Left hindlimb (tissue), 1 donor: Measurements from ENCODE around the gene SEMA6A.

Experiments used
- DNase-seq: peaks from one replicate; pipeline ENCODE4 v3.0.0-alpha.2; 2018

Gene SEMA6A

DNA sequence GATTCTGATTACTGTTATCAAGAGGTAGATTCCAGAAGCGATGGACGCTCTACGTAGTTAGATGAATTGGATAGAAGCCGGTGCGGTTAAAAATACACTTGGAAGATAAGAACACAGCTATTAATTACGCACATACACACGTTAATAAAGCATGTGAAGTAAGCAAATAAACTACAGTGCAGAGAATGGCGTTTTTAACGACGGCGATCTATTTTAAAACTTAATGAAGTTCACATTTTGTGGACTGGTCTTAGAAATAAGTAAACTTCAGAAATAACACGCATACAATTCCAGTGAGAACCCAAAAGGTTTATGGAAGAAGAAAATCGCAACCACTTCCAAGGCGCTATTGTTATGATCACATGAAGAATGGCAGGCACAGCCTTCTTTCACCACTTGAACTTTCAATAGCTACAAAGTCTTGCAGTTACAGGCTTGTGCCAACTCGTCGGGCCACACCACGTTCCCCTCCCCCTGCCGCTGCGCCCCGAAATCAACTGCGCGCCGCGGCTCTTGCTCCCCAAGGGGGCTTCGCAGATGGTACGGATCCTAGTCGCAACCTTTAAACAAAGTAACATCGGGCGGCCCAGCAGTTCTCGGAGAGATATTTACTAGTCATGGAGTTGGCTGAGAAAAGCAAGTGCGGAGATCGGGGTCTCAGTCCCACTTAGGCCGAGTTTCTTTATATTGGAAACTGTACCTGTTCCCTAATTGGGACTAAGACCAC lies 866 bp upstream of the SEMA6A start:
- DNase-seq, result peak; percentile 63

DNA sequence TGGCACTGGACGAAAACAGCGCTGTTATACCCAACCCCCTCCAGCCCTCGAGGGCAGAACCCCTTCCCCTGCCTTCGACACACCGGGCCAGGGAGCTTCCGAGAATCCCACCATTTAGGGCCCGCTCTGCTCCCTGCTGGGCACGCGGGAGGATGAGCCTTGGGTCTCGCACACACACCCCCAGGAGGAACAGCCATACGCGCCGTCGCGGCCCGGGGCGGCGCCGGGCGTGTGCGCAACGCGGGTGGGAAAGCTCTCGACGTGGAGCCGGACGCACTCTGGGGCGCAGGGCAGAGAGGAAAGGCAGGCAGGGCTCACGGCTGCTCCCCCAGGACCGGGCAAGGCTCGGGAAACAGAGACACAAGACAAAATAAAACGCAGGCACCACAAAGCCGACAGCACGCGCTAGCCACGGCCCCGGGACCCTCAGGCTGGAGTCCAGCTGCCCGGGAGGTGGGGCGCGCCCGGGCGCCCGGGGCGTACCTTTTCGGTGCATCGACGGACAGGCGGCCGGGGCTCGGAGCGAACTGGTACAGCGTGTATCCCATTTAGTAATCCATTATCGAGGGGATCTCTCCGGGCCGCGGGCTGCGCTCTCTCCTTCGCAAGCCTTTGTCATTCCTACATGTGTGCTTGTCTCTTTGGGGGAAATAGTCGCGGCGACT lies 789 bp downstream of the SEMA6A start:
- peak; percentile 59 for DNase-seq

DNA sequence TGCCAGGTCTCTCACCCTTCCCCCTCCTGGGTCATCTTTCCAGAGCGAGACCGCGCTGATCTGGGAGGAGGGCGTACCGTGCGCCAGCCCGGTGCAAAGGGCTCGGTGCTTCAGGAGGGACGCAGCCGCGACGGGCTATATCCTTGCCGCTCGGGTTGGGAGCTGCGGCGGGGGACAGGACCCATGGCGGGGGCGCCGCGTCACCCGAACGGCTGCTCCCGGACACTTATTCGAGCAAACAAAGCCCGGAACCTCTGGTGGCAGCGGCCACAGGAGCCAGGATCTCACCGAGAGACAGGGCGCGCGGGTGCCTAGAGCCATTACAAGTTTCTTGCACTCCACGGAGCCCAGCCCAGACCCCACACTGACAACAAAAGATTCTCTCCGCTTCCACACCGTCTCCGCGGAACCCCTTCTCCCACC lies 1.3 kb downstream of the SEMA6A start:
- DNase-seq, result peak; percentile 67

DNA sequence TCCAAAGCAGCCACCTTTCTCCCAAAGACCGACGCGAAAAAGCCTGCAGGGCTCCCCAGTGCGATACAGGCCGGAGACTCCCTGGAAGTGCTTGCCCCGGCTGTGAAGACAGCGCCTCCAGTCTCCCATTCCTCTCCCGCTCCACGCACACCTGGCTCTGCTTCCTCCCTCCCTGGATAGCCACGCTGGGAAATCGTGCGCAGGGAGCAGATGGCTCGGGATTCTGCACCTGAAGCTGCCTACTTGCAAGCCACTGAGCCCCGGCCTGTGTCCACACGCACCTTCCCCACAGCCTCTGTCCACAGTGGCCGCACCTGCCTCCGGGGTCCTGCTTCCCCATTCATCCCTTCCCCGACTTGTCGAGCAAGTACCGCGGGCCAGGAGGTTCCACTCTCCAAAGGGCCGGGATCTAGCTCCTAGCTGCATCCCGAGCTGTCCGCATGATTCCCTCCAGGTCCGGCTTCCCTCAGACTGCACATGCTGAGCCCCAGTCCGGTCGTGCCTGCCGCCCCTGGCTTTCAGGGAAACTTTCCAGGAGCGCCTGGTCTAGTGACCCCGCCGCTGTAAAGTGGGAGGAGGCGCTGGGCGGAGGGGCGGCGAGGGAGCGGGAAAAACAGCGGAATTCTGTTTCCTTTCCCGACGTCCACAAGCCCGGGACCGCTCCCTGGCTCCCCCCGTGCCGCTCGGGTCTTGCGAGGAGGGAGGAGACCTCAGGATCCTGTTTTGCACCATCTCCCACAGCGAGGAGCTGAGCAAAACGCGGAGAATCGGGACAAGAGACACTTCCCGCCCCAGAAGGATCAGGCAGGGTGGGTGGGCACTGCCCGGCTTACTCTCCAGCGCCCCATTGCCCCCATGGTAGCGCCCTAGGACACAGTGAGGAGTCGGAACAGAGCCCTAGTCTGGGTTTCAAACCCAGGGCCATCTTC lies 2.0 kb downstream of the SEMA6A start:
- DNase-seq, result peak; percentile 75

DNA sequence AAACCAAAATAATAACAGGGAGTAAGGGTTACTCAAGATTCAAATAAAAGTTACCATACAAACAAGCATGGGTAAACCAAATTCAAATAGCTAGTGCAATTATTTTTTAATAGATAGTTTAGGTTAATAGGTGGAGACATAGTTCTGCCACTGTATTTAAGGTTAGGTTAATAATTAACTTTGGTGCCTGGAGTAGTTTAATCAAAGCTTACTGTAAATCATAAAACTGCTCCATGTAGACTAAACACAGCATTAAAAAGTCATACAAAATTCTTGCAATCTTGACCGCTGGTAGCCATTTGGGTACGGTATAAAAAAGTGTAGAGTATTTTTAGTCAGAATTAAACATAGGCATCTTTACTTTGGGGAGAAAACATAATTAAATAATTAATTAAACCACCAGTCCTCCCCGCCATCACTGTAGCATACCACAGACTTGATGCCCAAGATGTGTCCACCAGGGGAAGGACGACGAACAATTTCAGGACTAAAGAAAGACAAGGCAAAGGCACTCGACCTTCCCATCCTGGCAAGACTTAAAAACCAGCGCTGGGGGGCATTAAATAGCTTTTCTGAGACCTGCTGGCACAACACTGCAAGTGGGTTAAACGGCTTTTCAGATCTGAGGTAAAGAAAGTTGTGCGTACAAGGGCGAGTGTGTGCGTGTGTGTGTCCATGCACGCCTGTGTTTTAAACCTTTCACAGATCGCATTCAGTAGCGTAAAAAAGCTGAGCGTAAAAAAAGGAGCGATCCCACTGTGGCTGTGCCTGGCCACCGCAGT lies 2.9 kb downstream of the SEMA6A start:
- DNase-seq, result no peak

DNA sequence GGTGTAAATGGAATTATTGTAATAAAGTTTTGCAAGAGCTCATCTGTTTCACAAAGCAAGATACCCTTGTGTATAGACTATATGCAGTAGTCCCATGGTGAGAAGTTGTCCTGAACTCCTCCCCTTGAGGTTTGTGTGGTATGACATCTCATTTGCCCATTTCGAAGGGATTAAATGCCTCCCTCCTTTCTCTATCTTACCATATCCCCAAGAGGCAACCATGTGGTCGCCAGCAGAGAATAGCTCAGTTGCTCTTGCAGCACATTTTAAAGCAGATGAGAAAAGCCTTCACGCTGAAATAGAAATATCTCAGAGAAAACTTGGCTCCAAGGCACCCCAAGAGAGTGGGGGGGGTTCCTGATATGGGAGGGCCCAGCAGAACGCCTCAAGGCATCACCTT lies 4.6 kb downstream of the SEMA6A start:
- no peak for DNase-seq

DNA sequence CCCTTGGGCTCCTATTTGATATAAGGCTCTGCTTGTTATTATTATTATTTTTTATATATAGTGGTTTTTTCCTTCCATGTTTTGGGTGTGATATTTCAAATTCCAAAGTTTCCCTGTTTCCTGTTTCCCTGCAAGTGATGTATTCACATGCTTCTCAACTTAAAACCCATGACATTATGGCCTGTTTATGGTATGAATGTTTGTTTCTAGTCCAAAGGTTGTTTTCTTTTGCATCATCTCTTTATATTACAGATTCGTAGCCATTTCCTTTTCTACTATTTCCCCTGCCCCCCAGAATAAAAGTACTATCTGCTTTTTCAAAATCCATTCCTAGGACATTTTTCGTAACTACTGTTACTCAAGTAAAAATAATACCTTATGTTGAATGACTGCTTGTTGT lies 7.5 kb downstream of the SEMA6A start:
- no peak for DNase-seq

DNA sequence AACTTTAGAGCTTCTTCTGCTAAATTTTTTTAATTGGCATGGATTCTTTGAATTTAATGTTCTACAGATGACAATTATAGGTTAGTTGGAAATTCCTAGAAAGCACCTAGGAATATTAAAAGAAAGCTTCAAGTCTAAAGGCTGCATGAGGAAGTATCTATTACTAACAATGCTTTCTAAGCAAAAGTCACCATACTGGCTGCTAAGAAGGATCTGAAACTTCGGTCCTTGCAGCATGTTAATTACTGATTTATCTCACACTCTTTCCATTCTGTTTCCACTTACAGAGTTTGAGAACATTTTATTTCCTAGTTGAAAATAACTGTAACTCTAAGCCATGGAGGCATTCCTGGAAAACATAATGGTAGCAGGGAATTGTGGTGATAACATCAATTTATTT lies 8.4 kb downstream of the SEMA6A start:
- no peak for DNase-seq

DNA sequence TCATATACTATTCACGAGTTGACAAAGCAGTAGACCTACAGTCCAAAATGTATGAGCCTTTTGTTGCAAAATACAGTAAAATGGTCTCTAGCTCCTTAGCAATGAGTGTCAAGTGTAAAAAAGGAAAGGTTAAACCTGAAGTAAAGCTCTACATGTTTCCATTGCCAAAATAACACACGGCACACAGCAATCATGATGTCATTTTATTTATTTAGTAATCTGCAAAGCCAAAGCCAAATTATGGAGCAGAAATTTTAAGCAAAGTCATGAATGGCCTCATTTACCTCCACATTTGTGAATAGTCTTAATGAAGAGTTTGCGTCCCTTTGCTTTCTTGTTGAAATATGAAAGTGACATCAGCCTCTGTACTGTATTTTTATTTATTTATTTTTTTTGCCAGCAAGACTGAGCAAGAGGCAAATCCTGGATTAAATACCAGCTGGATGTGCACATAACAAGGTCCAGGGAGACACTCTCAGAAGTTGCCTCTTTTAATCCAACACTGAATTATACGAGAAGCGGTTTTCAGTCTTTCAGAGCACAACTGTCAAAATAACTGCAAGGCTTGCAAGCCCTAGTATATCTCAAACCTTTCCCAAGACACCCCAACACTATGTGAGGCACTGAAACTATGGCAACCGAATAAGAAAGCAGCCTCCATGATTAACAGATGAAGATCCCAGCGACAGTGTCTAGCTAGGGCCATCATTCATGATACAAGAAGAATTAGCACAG lies 9.7 kb downstream of the SEMA6A start:
- no peak for DNase-seq

DNA sequence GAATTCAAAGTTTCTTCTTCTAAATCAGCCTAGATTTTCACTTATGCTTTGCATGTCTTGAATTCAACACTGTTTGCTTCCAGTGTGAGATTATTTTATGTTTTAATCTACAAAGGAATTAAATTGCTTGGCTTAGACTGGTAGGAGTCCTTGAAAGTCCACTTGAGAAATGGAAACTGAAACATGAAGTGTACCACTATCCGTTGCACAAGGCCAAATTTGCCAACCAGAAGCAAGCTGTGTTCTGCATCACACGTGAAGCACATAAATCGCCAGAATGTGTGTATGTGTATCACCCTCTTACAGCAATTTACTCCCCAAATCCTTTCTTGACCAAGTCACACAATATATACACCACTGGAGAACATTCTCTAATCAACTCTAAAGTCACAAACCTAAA lies 10.3 kb downstream of the SEMA6A start:
- DNase-seq, result no peak

DNA sequence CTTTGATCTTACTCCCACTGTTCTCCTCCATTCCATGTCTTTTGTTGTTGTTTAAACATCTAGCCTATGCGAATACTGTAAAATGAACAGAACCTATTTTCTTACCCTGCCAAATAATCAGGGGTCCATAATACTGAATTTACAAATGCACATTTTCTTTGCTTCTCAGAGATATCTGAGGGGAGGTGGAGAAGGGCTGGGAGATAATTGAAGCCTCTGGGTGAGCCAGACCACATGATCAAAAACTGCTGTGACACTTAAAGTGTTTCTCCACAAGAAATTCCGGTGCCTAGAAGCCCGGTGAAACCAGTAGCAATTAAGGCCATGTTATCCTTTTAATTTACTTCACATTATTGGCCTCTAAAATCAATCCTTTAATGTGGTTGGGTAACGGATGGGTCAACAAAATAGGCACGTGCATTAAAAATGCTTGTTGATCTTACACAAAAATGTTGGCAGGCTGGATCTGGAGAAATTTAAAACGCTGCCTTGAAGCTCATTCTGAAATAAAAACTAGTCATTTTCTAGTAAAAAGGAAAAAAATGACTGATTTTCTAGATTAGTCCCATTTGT lies 10.8 kb downstream of the SEMA6A start:
- DNase-seq, result no peak

DNA sequence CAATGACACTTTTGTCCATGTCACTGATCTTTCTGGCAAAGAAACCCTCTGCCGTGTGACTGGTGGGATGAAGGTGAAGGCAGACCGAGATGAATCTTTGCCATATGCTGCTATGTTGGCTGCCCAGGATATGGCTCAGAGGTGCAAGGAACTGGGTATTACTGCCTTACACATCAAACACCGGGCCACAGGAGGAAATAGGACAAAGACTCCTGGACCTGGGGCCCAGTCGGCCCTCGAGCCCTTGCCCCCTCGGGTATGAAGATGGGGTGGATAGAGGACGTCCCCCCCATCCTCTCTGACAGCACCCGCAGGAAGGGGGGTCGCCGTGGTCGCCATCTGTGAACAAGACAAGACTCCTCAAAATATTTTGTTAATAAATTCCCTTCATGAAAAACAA lies 12.0 kb downstream of the SEMA6A start:
- no peak for DNase-seq

DNA sequence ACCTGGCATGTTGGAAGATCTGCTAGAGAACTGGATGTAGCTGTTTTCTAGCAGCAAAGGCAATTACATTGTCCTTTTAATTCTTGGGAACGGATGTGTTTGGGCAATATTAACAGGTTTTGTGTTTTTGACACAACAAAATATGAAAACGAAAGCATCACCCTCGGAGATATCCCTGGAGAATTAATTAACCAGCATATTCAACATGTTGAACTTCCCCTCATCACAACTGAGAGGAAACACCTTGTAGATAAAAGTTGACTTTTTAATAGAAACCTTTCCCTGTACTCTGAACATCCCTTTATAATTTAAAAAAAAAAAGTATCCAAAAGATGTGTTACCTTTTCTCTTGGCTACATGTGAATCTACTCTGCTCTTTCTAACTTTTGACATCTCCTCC lies 13.0 kb downstream of the SEMA6A start:
- DNase-seq, result no peak

DNA sequence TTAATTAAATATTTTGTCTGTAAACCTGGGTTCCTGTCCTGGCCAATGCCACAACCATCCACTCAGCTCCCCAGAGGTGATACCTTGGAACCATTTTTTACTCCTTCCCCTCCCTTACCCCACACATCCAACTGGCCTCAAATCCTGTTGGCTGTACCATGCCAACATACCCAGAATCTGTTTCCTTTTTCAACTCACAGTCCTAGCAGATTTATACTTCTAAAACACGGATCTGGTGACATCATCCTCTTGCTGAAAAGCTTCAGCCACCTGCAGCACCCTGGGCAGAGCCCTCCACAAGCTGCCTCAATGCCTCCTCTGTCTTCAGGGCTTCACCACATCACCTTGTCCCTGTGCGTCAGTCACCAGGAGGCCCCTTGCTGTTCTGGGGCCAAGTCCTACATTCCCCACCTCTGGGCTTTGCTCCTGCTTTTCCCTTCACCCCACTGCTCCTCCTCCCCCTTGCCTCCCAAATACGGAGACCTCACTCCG lies 14.9 kb downstream of the SEMA6A start:
- no peak for DNase-seq

DNA sequence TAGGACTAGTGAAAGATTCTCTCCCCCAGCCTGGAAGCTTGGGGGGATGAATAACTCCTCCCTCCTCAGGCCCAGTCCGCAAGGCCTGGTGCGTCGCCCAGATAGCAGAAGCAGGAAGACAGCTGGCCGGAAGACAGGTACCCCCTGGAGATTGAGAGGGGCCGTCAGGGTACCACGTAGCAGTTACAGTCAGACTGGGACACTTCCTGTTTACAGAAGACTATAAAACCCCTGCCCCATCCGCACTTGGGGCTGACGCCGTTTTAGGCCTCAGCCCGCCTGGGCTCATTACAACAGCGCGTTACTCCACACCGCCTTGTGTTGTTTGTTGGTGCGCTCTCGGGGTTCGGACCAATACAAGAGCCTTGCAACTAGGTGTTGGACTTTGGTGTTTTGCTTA lies 15.4 kb downstream of the SEMA6A start:
- DNase-seq, result no peak

DNA sequence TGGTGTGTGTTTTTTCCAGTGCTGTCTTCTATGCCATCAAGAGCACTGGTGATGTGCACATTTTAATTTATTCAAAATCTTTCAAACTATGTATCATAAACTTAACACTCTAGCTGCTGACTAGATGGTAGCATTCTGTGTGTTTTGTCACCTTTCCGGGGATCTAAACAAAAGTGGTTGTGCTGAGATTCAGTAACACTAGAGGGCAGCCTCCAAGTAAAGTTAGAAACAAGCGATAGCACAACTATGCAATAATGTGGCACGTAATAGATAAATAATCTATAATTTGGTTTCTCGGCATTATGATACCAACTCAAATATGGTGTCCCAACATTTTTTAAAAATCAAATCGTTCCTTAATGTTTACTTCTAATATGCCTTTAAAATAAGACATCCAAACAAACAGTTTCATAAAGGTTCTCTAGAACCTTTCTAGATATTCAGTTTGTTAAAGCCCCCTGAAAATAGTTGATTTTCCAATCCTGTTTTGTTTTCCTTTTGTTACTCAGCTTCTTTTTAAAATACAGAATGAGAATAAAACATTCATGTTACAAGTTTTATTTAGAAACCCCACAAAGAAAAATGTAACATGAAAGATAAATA lies 16.9 kb downstream of the SEMA6A start:
- DNase-seq, result no peak

DNA sequence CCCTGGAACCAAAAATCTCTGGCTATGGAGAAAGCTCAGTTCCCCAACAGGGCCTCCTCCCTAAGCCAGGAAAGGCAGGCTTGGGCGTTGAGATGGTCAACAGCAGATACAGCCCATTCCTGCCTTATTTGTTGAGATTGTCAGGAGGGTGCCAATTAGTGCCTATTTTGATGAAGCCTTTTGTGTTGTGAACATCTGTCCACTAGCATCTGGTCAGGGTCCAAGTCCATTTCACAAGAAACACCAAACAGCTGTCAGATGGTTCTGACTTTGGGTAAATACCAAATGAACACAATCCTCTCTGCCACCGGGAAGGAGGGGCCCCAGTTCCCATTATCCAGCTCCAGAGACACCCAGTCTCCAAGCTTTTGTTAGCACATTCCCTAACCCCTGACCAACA lies 19.9 kb downstream of the SEMA6A start:
- DNase-seq, result no peak

DNA sequence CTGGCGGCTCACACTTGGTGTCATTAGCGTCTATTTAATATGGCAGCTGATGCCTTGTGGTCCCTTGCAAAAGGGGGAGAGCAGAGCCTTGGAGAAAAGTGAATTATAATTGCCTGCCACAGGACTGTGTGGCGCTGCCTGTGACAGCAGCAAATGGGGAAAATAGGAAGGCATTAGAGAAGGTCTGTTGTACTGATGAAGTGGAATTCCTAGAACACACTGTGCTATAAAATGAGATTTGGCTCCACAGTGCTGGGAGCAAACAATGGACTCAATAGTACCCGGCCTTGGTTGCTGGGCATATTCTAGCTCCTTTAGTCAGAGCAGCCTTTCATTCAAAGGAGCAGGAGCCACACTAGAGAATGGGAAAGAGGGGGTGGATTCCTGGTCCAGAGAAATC lies 21.3 kb downstream of the SEMA6A start:
- no peak for DNase-seq

DNA sequence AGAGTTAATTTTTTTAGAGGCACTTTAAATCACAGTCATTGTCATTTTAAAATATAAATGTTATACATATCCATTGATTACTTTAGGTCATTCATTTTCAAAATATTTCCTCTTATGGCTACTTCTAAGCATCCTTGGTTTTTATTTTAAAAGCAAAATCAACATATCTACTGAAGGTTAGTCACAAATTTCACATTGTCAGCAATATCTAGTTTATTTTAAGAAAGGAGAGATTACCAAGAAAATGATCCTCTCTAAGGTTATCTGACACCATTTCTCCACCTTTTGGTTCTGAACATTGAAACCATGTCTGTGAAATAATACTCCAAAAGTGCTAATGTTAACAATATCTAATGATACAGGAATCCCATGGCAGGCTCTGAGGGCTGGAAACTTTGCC lies 24.5 kb downstream of the SEMA6A start:
- no peak for DNase-seq

DNA sequence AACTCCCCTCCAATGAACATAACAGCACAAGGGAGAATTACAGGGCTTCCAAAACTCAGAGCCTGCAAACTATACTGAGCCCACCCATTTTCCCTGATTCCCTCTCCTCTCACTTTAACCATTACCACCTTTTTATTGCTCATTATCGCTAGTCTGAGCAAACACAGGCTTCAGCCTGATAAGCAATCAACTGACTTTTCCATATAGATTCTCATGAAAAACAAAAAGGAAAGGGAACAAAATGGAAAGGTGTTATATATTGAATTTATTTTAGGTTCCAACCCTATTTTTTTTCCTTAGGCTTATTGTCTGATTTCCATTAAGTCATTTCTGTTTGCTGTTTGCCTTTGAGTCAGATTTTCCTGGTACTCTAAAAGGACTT lies 27.9 kb downstream of the SEMA6A start:
- DNase-seq, result no peak

DNA sequence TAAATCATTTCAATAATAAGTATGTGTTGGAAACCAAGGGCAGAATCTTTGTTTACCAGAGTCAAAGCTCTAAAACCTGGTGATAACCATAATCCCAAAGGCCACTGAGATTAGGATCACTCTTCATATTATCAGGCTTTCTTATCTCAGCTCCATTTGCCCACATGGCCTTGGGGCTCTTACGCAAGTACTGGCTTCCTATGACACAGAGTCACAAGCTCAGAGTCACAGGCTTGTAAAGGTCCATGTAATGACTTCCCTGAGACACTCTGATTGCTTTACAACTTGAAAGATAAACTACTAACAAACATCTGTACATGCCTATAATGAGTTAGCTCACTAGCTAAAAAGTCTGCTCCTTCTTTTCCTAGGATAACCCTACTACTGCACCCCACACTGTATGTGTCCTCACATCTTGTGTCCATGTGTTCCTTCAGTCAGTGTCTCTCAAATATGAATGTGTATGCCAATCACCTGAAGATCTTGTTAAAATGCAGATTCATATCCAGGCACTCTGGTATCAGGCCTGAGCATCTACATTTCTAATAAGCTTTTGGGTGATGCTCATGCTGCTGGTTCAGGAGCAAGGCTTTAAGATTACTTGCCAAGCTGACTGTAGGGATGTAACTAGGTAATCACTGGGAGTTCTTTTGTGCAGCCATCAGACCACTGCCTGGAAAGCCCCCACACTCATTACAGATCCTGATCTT lies 28.4 kb downstream of the SEMA6A start:
- no peak for DNase-seq
